Kidney (tissue), 14 donors: ENCODE results near the gene HCN2. TPM values are rescaled to one million over a fixed set of nuclear protein-coding genes. Genes with fewer than 3 reads are reported as not detected.

Experiments
- DNase-seq, 5 donors: peaks; one replicate each; pipeline ENCODE4 v3.0.0-alpha.2; 2013 to 2020
- FAIRE-seq: peaks from 2 replicates; lab custom pipeline; 2012; peaks lifted over from hg19 to GRCh38; lab: Jason Lieb, UNC
- H3K27ac ChIP-seq, 2 donors: one replicate each; pipeline ENCODE4 v1.7.0; 2013; ENCODE audit warnings: low read depth in 2 of 2, low read length in 2 of 2, inconsistent platforms in 1 of 2
- H3K27me3 ChIP-seq: one replicate; pipeline ENCODE4 v1.7.1; 2013; ENCODE audit warnings: low read length, inconsistent platforms; ENCODE audit not compliant: control insufficient read depth, insufficient read depth
- H3K36me3 ChIP-seq, 3 donors: one replicate each; pipeline versions ENCODE4 v1.7.0 to v1.7.1; 2013; ENCODE audit warnings: low read length in 3 of 3, control low read depth in 1 of 3, inconsistent platforms in 1 of 3; ENCODE audit not compliant: insufficient read depth in 3 of 3, control insufficient read depth in 2 of 3
- H3K4me1 ChIP-seq, 3 donors: one replicate each; pipeline versions ENCODE4 v1.7.0 to v1.7.1; 2013; ENCODE audit warnings: low read length in 3 of 3, inconsistent platforms in 1 of 3, low read depth in 1 of 3; ENCODE audit not compliant: control insufficient read depth in 2 of 3, insufficient read depth in 2 of 3
- H3K4me3 ChIP-seq, 3 donors: one replicate each; pipeline versions ENCODE4 v1.7.0 to v1.8.1; 2013; ENCODE audit warnings: low read length in 3 of 3, control low read depth in 1 of 3, inconsistent platforms in 1 of 3
- H3K9ac ChIP-seq, 3 donors: one replicate each; pipeline versions ENCODE4 v1.7.0 to v1.7.1; 2013; ENCODE audit warnings: low read length in 3 of 3, control low read depth in 1 of 3, inconsistent platforms in 1 of 3
- H3K9me3 ChIP-seq, 3 donors: one replicate each; pipeline versions ENCODE4 v1.7.0 to v1.7.1; 2013; ENCODE audit warnings: low read length in 3 of 3, control low read depth in 1 of 3, inconsistent platforms in 1 of 3; ENCODE audit not compliant: control insufficient read depth in 2 of 3, insufficient read depth in 1 of 3
- intact Hi-C: fragments of 100-400 bp; cut with DNase I; formaldehyde crosslinking; loops from one replicate; pipeline ENCODE4 v1.11.1; 2022
- polyA plus RNA-seq: library from polyadenylated mRNA; stranded (reverse); fragments of 350-450 nt; fragmentation: Illumina TruSeq; extraction: RNeasy Lipid Tissue Mini Kit (QIAGEN cat#74804); gene quantifications from one replicate; pipeline ENCODE4 v1.2.3, GENCODE V29; 2014; ENCODE audit warnings: low read depth, low replicate concordance; ENCODE audit not compliant: insufficient read depth
- total RNA-seq: library from RNA; stranded (reverse); fragmentation: NEBNext Ultra II Directional; extraction: Animal tissue kit (Norgen Biotek cat#: 25700); gene quantifications from one replicate; pipeline ENCODE4 v1.2.1, GENCODE V29; 2021
- TF ChIP-seq, protein P1 (sequence below): IDR thresholded peaks from 3 replicates; pipeline ENCODE4 v1.5.1; 2012; ENCODE audit warnings: mild to moderate bottlenecking, moderate library complexity, borderline replicate concordance; ENCODE audit not compliant: insufficient read depth; ENCODE audit errors: extremely low read depth
- donor health status: control.
- donor health status: control.
- donor health status: control.
- donor health status: control.
- donor health status: control.
- donor health status: DM: yes; HTN: yes; CAD: no.
- donor health status: Normal renal cell carcinoma (clear cell type).

HCN2 gene
- total and polyA plus RNA-seq, 2 donors from 2014 or later, result 0.31 to 1.3 TPM

DNA sequence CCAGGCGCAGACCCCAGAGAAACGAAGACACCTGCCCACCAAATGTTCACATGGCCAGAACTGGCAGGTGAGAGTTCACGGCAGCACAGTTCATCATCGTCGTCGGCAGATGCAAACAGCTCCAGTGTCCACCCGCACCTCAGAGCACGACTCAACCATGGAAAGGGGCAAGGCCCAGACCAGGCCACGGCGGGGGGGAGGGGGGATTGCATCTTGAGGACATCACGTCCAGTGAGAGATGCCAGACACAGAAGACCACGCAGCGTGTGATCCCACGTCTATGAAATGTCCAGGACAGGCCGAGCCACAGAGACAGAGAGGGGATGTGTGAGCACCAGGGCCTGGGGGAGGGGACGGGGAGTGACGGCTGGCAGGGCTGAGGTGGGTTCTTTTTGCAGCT, 66.0 kb downstream of the HCN2 start:
- no peak for DNase-seq
- H3K27me3 ChIP-seq, result no peaks in the 10 kb centered on the region
- intact Hi-C loops, result no loop called here
- no peak overlapping the region for H3K27ac ChIP-seq
- H3K9me3 ChIP-seq, result no peaks in the 10 kb centered on the region
- no peak overlapping the region for H3K4me3 ChIP-seq
- no peak for FAIRE-seq
- TF ChIP-seq, protein P1, sequence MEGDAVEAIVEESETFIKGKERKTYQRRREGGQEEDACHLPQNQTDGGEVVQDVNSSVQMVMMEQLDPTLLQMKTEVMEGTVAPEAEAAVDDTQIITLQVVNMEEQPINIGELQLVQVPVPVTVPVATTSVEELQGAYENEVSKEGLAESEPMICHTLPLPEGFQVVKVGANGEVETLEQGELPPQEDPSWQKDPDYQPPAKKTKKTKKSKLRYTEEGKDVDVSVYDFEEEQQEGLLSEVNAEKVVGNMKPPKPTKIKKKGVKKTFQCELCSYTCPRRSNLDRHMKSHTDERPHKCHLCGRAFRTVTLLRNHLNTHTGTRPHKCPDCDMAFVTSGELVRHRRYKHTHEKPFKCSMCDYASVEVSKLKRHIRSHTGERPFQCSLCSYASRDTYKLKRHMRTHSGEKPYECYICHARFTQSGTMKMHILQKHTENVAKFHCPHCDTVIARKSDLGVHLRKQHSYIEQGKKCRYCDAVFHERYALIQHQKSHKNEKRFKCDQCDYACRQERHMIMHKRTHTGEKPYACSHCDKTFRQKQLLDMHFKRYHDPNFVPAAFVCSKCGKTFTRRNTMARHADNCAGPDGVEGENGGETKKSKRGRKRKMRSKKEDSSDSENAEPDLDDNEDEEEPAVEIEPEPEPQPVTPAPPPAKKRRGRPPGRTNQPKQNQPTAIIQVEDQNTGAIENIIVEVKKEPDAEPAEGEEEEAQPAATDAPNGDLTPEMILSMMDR, result no peak
- H3K36me3 ChIP-seq, result peaks cover 0 to 10% (median 0%) of the 10 kb centered on the region in 3 donors
- H3K4me1 ChIP-seq, result peaks cover 0 to 19% (median 5%) of the 10 kb centered on the region in 3 donors
- H3K9ac ChIP-seq, result no peak overlapping the region

DNA sequence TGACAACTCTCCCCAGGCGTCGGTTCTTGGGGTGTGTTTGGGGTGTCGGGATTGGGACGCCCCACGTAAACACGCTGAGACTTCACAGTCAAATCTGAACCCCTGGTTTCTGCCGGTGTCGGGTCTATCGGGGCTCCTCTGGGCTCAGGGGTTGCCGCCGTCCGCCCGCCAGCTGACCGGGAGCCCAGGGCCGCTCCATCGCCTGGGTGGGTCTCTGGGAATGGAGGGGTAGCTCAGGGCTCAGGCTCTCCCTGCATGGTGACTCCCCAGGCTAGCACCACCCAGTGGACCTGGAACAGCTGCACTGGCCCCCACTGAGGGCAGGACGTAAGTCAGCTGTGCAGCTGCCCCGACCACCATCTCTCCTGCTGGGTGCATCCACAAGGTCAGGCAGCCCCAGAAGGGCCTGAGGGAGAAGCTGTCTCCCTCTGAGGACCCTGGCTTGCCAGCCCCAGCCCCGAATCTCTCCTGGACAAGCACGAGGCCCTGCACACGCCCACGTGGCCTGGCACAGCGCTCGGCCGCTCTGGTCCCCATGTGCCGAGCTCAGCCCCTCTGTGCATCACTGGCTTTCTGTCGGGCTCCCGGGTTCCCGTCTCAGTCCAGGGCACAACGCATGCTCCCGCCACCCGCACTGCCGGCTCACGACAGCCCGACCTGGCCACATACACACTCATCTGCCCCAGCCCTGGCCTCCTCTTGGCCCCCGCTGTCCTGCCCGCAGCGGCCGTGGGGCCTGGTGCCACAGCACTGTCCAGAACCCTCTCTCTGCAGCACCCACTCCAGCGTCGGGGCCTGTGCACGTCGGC, 67.3 kb downstream of the HCN2 start:
- Histone ChIP-seq H3K4me1 (peaks cover 0 to 32% (median 5%) of the 10 kb centered on the region in 3 donors), H3K9me3 (no peaks in the 10 kb centered on the region), H3K36me3 (peaks cover 0 to 5% (median 0%) of the 10 kb centered on the region in 3 donors), H3K27me3 (no peaks in the 10 kb centered on the region), H3K27ac (no peak overlapping the region), H3K4me3 (no peak overlapping the region), H3K9ac (no peak overlapping the region)
- DNase-seq (no peak), FAIRE-seq (no peak)
- intact Hi-C loops, result no loop called here
- TF ChIP-seq, protein P1, result no peak

DNA sequence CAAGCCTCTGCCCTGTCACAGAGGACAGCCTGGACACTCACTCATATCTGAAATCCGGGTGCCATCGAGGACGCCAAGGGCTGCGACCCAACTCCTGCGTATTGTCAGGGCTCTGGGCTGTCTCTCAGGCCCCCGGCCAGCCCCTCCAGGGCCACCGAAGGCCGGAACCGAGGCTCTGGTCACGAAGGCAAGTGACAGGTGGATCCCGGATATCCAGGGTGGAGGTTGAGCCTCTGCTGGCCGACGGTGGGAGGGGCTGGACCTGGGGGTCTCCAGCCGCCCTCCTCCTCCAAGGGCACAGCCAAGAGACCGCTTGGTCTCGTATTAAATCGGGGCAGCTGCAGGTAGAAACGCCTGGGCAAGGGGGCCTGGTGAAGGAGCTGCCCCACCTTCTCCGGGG, 67.9 kb downstream of the HCN2 start:
- TF ChIP-seq, protein P1, result no peak

More for the DNA sequence above, 67.9 kb downstream of the HCN2 start:
- intact Hi-C loops, result no loop called here
- Histone ChIP-seq H3K27ac (no peak overlapping the region), H3K36me3 (peaks cover 0 to 5% (median 0%) of the 10 kb centered on the region in 3 donors), H3K4me3 (no peak overlapping the region), H3K9me3 (no peaks in the 10 kb centered on the region), H3K27me3 (no peaks in the 10 kb centered on the region), H3K4me1 (peaks cover 0 to 33% (median 5%) of the 10 kb centered on the region in 3 donors), H3K9ac (no peak overlapping the region)
- DNase-seq (no peak), FAIRE-seq (no peak)
